ENCODE data around the gene FOXJ3.

The FOXJ3 gene

GRCh38 chr1:42369471-42369870 lies 34.4 kb upstream of the FOXJ3 start:
- no peak for TF ChIP-seq CTCF (IDR thresholded peaks at IDR 0.05; ENCODE audit: low read depth, low read length)
- in situ Hi-C loops (cut with HindIII; ENCODE audit: low sequenced_read_pairs): no loop called here
- no peak overlapping the region for H3K4me3 ChIP-seq (ENCODE audit: low read depth, low read length)
- DNase-seq (ENCODE audit: low read depth, low spot score): no peak

GRCh38 chr1:42368096-42368795 lies 33.2 kb upstream of the FOXJ3 start:
- in situ Hi-C loops (cut with HindIII; ENCODE audit: low sequenced_read_pairs): no loop called here
- no peak overlapping the region for H3K4me3 ChIP-seq (ENCODE audit: low read depth, low read length)
- TF ChIP-seq CTCF (IDR thresholded peaks at IDR 0.05; ENCODE audit: low read depth, low read length): no peak
- no peak for DNase-seq (ENCODE audit: low read depth, low spot score)

- TF ChIP-seq CTCF (IDR thresholded peaks at IDR 0.05; ENCODE audit: low read depth, low read length): no peak
- no peak for DNase-seq (ENCODE audit: low read depth, low spot score)
- H3K4me3 ChIP-seq (ENCODE audit: low read depth, low read length): no peak overlapping the region
- in situ Hi-C loops (cut with HindIII; ENCODE audit: low sequenced_read_pairs): no loop called here
Measured at GRCh38 chr1:42365118-42365517, 30.1 kb upstream of the FOXJ3 start.

GRCh38 chr1:42364542-42364941 lies 29.5 kb upstream of the FOXJ3 start:
- in situ Hi-C loops (cut with HindIII; ENCODE audit: low sequenced_read_pairs): no loop called here
- TF ChIP-seq CTCF (IDR thresholded peaks at IDR 0.05; ENCODE audit: low read depth, low read length): no peak
- no peak for DNase-seq (ENCODE audit: low read depth, low spot score)
- H3K4me3 ChIP-seq (ENCODE audit: low read depth, low read length): no peak overlapping the region

- no peak for DNase-seq (ENCODE audit: low read depth, low spot score)
- TF ChIP-seq CTCF (IDR thresholded peaks at IDR 0.05; ENCODE audit: low read depth, low read length): no peak
- H3K4me3 ChIP-seq (ENCODE audit: low read depth, low read length): no peak overlapping the region
- in situ Hi-C loops (cut with HindIII; ENCODE audit: low sequenced_read_pairs): no loop called here
Measured at GRCh38 chr1:42364089-42364488, 29.1 kb upstream of the FOXJ3 start.

- H3K4me3 ChIP-seq (ENCODE audit: low read depth, low read length): no peak overlapping the region
- in situ Hi-C loops (cut with HindIII; ENCODE audit: low sequenced_read_pairs): no loop called here
- TF ChIP-seq CTCF (IDR thresholded peaks at IDR 0.05; ENCODE audit: low read depth, low read length): no peak
- DNase-seq (ENCODE audit: low read depth, low spot score): no peak
Measured at GRCh38 chr1:42359466-42359865, 24.4 kb upstream of the FOXJ3 start.

All from astrocyte of the spinal cord (primary cell).